Measurements from ENCODE around the gene TFAP2B. TPM values are rescaled to one million over a fixed set of nuclear protein-coding genes. Genes with fewer than 3 reads are reported as not detected.

Gene TFAP2B
- total RNA-seq, 1 experiment from 2014 or later = not detected

GRCh38 chr6:50824552-50824951 is 5.9 kb downstream of the TFAP2B start:
- no peak for DNase-seq (ENCODE audit: low spot score)

- DNase-seq (ENCODE audit: low spot score) = no peak
These were observed 6.8 kb downstream of the TFAP2B start for GRCh38 chr6:50825375-50826036.

- no peak for DNase-seq (ENCODE audit: low spot score)
These were observed 7.5 kb downstream of the TFAP2B start for GRCh38 chr6:50826037-50826761.

- no peak for DNase-seq (ENCODE audit: low spot score)
These were observed 8.1 kb downstream of the TFAP2B start for GRCh38 chr6:50826803-50827202.

GRCh38 chr6:50829049-50829448 is 10.4 kb downstream of the TFAP2B start:
- DNase-seq (ENCODE audit: low spot score) = no peak

GRCh38 chr6:50829898-50830444 is 11.3 kb downstream of the TFAP2B start:
- DNase-seq (ENCODE audit: low spot score) = no peak

- DNase-seq (ENCODE audit: low spot score) = no peak
These were observed 12.5 kb downstream of the TFAP2B start for GRCh38 chr6:50831186-50831585.

GRCh38 chr6:50832912-50833311 is 14.2 kb downstream of the TFAP2B start:
- no peak for DNase-seq (ENCODE audit: low spot score)

- no peak for DNase-seq (ENCODE audit: low spot score)
These were observed 16.3 kb downstream of the TFAP2B start for GRCh38 chr6:50834929-50835410.

GRCh38 chr6:50836231-50836630 is 17.6 kb downstream of the TFAP2B start:
- no peak for DNase-seq (ENCODE audit: low spot score)

GRCh38 chr6:50837589-50838445 is 19.1 kb downstream of the TFAP2B start:
- no peak for DNase-seq (ENCODE audit: low spot score)

- no peak for DNase-seq (ENCODE audit: low spot score)
These were observed 21.6 kb downstream of the TFAP2B start for GRCh38 chr6:50840112-50840810.

GRCh38 chr6:50840811-50841192 is 22.1 kb downstream of the TFAP2B start:
- no peak for DNase-seq (ENCODE audit: low spot score)

GRCh38 chr6:50842446-50842845 is 23.8 kb downstream of the TFAP2B start:
- DNase-seq (ENCODE audit: low spot score) = no peak

GRCh38 chr6:50842861-50843384 is 24.3 kb downstream of the TFAP2B start:
- DNase-seq (ENCODE audit: low spot score) = no peak

- no peak for DNase-seq (ENCODE audit: low spot score)
These were observed 25.2 kb downstream of the TFAP2B start for GRCh38 chr6:50843842-50844241.

- no peak for DNase-seq (ENCODE audit: low spot score)
These were observed 26.9 kb downstream of the TFAP2B start for GRCh38 chr6:50845499-50846143.

GRCh38 chr6:50846144-50846851 is 27.6 kb downstream of the TFAP2B start:
- no peak for DNase-seq (ENCODE audit: low spot score)

GRCh38 chr6:50846852-50847155 is 28.1 kb downstream of the TFAP2B start:
- no peak for DNase-seq (ENCODE audit: low spot score)

Data from HT-29 (cell line).